GM18526 (cell line): ENCODE measurements around the gene THAP7.
A peak's percentile ranks its signal among the peaks of the same experiment; 100 is the strongest.

Source experiments
- POLR2A ChIP-seq: IDR thresholded peaks from 3 replicates; pipeline ENCODE4 v1.6.1; 2011; ENCODE audit not compliant: insufficient read length; ENCODE audit errors: extremely low read depth

The THAP7 gene

GRCh38 chr22:20992056-20992442, 9.9 kb downstream of the THAP7 start:
- no peak for TF ChIP-seq POLR2A

DNA sequence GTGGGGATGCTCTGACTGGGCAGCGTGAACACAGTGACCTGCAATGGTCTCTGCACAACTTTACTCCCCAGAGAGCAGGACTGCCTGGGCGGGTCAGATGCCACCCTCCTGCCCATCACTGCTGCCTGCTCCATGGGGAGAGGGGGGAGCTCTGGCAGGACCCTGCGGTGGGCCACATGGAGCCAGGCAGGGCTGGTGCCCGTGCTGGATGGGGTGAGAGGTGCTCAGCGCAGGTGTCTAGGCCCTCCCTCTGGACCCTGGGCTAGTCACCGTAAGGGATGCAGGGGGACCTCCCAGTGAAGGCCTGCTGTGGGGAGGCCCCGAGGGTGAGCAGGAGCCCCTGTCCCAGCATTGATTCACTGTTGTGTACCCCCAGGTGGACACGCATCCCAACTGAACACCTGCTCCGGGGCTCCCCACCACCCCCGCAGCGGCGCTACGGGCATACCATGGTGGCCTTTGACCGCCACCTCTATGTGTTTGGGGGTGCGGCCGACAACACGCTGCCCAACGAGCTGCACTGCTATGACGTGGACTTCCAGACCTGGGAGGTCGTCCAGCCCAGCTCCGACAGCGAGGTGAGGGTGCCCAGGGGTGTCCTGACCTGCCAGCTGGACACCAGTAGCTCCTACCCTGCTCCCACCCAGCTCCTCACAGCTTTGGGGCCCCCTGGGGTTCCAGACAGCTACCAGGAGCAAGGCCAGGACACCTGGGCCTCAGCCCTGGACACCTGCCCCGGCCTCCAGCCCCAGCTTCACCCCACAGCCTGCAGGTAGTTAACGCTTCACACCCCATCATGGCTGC, 10.5 kb downstream of the THAP7 start:
- no peak for TF ChIP-seq POLR2A

DNA sequence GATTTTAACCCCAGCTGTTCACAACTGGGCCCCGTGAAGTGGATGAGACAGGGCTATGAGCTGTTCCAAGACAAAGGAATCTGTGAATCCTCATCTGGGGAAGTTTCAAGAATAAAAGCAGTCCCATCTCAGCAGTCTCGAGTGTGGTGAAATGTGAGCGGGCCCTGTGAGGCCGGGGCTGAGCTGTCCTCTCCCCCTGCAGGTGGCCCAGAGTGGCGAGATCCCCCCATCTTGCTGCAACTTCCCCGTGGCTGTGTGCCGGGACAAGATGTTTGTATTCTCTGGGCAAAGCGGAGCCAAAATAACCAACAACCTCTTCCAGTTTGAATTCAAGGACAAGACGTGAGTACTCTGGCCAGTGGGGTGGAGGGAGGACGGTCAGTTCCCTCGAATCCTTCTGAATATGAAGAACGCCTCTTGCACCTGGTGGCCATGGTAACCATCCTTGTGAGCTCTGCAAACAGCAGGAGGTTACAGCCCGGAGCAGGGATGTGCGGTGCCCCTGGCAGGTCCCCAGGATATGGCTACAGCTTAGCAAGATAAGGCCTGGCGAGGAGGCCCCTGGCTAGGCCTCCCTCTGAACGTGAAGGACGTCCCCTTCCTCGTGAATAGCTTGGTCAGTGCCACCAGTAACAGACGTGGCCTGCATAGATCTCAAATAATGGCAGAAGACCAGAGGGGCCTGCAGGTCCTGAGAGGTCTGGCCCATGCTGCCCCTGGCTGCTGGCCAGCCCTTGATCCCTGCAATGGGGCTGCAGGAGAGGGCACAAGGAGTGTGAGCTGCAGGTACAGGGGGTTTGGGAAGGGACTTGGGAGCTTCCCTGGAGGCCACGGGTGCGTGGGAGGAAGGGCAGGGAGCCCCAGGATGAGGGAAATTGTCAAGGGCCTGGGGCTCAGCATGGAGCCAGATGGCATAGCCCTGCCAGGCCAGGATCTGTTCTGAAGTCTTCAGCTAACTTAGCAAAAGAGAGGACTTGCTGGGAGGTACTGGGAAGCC, 11.4 kb downstream of the THAP7 start:
- TF ChIP-seq POLR2A, result no peak

GRCh38 chr22:20989323-20990138, 12.4 kb downstream of the THAP7 start:
- no peak for TF ChIP-seq POLR2A

- no peak for TF ChIP-seq POLR2A
Measured at GRCh38 chr22:20988573-20989322, 13.2 kb downstream of the THAP7 start.

- no peak for TF ChIP-seq POLR2A
Measured at GRCh38 chr22:20987375-20987774, 14.5 kb downstream of the THAP7 start.

DNA sequence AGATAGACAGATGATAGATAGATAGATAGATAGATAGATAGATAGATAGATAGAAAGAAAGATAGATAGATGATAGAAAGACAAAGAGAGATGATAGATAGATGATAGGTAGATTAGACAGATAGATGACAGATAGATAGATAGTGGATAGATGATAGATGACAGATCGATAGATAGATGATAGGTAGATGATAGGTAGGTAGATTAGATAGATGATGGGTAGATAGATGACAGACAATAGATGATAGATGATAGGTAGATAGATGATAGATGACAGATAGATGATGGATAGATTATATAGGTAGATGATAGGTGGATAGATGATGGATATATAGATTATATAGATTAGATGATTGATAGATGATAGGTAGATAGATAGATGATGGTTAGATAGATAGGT, 15.6 kb downstream of the THAP7 start:
- no peak for TF ChIP-seq POLR2A

DNA sequence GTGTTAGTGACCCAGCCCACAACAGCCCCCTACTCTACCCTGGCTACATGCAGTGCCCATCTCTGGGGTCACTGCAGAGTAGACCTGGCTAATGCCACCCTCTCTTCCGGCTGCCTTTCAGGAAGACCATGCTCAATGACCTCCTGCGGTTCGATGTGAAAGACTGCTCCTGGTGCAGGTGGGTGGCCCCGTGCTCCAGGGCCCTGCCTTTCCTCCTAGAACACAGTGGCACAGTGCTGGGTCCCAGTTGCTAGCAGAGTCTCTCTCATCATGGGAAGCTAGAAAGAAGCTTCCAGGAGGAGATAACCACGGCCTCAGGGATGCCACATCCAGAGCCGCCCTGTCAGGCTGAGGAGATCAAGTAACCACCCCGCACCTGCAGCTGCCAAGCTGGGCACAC, 16.2 kb downstream of the THAP7 start:
- TF ChIP-seq POLR2A, result no peak

DNA sequence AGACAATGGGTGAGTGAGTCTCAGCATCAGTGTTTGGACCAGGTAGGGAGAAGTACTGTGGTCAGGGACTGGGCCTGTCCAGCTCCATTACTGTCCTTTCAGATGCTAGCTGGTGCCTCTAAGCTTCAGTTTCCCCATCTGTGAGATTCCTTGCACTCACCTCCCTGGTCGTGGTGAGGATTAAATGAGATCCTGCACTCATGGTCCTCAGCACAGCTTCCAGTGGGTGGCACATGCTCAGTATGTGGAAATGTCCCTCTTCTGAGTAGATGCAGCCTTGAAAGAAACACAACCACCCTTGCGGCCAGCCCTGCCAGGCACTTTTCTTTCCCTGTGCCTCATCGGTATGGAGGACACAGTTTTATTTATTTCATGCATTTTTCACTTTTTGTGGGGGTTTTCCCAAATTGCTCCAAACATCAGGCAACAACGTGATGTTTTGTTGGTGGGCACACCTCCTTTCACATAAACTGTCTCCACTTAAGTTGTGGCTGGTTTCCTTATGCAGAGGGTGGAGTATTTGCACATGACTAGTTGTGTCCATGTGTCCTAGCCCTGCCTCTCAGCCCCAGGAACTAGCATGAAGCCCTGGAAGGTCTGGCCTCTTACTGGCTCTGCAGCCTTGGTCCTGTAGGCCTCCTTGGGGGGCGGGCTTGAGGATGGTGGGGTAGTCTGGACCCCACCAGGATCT, 18.7 kb downstream of the THAP7 start:
- no peak for TF ChIP-seq POLR2A

GRCh38 chr22:20982563-20982882, 19.4 kb downstream of the THAP7 start:
- TF ChIP-seq POLR2A, result no peak

GRCh38 chr22:20981787-20982562, 19.9 kb downstream of the THAP7 start, which contains the start of gene LZTR1:
TSS of gene LZTR1 (plus strand) at chr22:20982297. CDS start at chr22:20982372, 75 bp downstream.
- TF ChIP-seq POLR2A, result peak; percentile 97

- TF ChIP-seq POLR2A, result no peak
Measured at GRCh38 chr22:20980938-20981722, 20.8 kb downstream of the THAP7 start.
